Effector memory CD4-positive, alpha-beta T cell (primary cell): ENCODE measurements around the gene WDR82.

Experiments
- DNase-seq, 3 donors: peaks; one replicate each; pipeline ENCODE4 v3.0.0-alpha.2; 2020
- H3K27ac ChIP-seq: 2 replicates; pipeline ENCODE4 v1.7.0; 2013; ENCODE audit warnings: mild to moderate bottlenecking, low read length, moderate library complexity; ENCODE audit not compliant: insufficient read depth, poor library complexity, severe bottlenecking
- H3K27me3 ChIP-seq: replicated peaks from 2 replicates; pipeline ENCODE4 v1.7.0; 2013; ENCODE audit warnings: mild to moderate bottlenecking, low read length; ENCODE audit not compliant: insufficient read depth, control insufficient read depth, poor library complexity, severe bottlenecking
- H3K36me3 ChIP-seq: 2 replicates; pipeline ENCODE4 v1.7.0; 2013; ENCODE audit warnings: mild to moderate bottlenecking, low read length, moderate library complexity; ENCODE audit not compliant: control insufficient read depth, insufficient read depth
- H3K4me1 ChIP-seq: 2 replicates; pipeline ENCODE4 v1.7.0; 2013; ENCODE audit warnings: low read length, mild to moderate bottlenecking; ENCODE audit not compliant: control insufficient read depth, insufficient read depth, poor library complexity, severe bottlenecking
- H3K4me3 ChIP-seq: 2 replicates; pipeline ENCODE4 v1.7.0; 2013; ENCODE audit warnings: low read length, low read depth, mild to moderate bottlenecking; ENCODE audit not compliant: insufficient read depth, poor library complexity, severe bottlenecking
- H3K9me3 ChIP-seq: 2 replicates; pipeline ENCODE4 v1.7.0; 2013; ENCODE audit warnings: mild to moderate bottlenecking, low read length, moderate library complexity; ENCODE audit not compliant: control insufficient read depth

Gene WDR82

DNA sequence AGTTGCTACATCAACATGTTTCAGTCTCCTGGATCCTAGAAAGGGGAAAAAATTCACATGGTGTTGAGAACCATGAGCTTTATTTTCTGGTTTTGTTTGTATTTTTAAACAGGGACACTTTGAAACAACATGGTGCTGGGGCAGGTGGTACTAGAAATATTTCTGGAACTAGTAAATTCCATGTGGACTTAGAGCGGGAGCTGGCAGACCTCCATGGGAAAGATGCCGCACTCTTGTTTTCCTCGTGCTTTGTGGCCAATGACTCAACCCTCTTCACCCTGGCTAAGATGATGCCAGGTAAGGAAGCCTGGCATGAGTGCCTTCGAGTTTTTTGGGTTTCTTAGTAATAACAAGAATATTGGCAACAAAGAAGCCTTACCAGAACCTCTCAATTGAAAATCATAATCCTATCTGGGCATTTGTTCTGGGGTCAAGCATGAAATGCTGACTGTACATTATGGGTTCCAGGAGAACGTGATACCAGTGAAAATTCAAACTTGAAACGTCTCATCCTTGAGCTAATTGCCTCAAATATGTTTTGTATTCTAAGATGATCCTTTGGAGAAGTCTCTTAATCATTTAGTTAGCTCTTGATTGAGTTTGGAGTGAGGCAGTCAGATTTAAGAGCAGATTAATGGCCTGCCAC lies 72.6 kb downstream of the WDR82 start:
- Histone ChIP-seq H3K4me1 (no peaks in the 10 kb centered on the region), H3K4me3 (no peak overlapping the region), H3K27me3 (no peaks in the 10 kb centered on the region), H3K9me3 (no peaks in the 10 kb centered on the region), H3K27ac (no peak overlapping the region), H3K36me3 (peaks cover 79% of the 10 kb centered on the region)
- DNase-seq = no peak
